CD4-positive, alpha-beta memory T cell (primary cell): Measurements from ENCODE around the gene KBTBD12. TPM values are rescaled to one million over a fixed set of nuclear protein-coding genes. Genes with fewer than 3 reads are reported as not detected.

Experiments
- CTCF ChIA-PET: fragments of 350-600 bp; sonication (Branson Sonifier 250); formaldehyde crosslinking; loops from one replicate; lab custom pipeline; 2021; ENCODE audit warnings: inconsistent platforms; ENCODE audit not compliant: partially characterized antibody; lab: Charles Lee
- POLR2A ChIA-PET: fragments of 350-600 bp; sonication (Branson Sonifier 250); formaldehyde crosslinking; loops from one replicate; lab custom pipeline; 2021; ENCODE audit not compliant: partially characterized antibody; lab: Charles Lee
- DNase-seq, 5 donors: peaks; one replicate each; pipeline versions ENCODE4 v3.0.0 to v3.0.0-alpha.2; 2020 to 2022; ENCODE audit warnings: mixed read lengths in 1 of 5
- H3K27ac ChIP-seq: one replicate; pipeline ENCODE4 v1.7.0; 2013; ENCODE audit warnings: low read depth, low read length
- H3K27me3 ChIP-seq: 2 replicates; pipeline ENCODE4 v1.7.0; 2013; ENCODE audit warnings: mild to moderate bottlenecking, low read length, moderate library complexity; ENCODE audit not compliant: insufficient read depth
- H3K36me3 ChIP-seq: 2 replicates; pipeline ENCODE4 v1.7.0; 2013; ENCODE audit warnings: mild to moderate bottlenecking, low read length, moderate library complexity; ENCODE audit not compliant: insufficient read depth
- H3K4me1 ChIP-seq: 2 replicates; pipeline ENCODE4 v1.7.0; 2013; ENCODE audit warnings: mild to moderate bottlenecking, low read length, moderate library complexity; ENCODE audit not compliant: insufficient read depth
- H3K4me3 ChIP-seq, 2 donors: one replicate each; pipeline ENCODE4 v1.7.0; 2013; ENCODE audit warnings: low read length in 2 of 2, mild to moderate bottlenecking in 1 of 2
- H3K9me3 ChIP-seq, 2 donors: one replicate each; pipeline ENCODE4 v1.7.0; 2013; ENCODE audit warnings: low read length in 2 of 2, control low read depth in 1 of 2; ENCODE audit not compliant: control insufficient read depth in 1 of 2
- H3K27ac Mint-ChIP-seq, 7 donors: one replicate each; pipeline ENCODE4 v1.8.0; 2020 to 2021; ENCODE audit warnings: mixed read lengths in 7 of 7, mild to moderate bottlenecking in 6 of 7, inconsistent platforms in 3 of 7, moderate library complexity in 3 of 7
- H3K27me3 Mint-ChIP-seq, 2 donors: one replicate each; pipeline ENCODE4 v1.8.0; 2020 to 2021; ENCODE audit warnings: mixed read lengths in 2 of 2
- H3K36me3 Mint-ChIP-seq, 2 donors: one replicate each; pipeline ENCODE4 v1.8.0; 2020 to 2021; ENCODE audit warnings: mixed read lengths in 2 of 2, inconsistent platforms in 1 of 2, mild to moderate bottlenecking in 1 of 2
- H3K4me1 Mint-ChIP-seq, 4 donors: one replicate each; pipeline ENCODE4 v1.8.0; 2020 to 2021; ENCODE audit warnings: mixed read lengths in 4 of 4, mild to moderate bottlenecking in 1 of 4
- H3K4me3 Mint-ChIP-seq, 8 donors: one replicate each; pipeline ENCODE4 v1.8.0; 2020 to 2021; ENCODE audit warnings: mixed read lengths in 8 of 8, mild to moderate bottlenecking in 7 of 8, moderate library complexity in 6 of 8, inconsistent platforms in 3 of 8
- H3K9me3 Mint-ChIP-seq, 8 donors: one replicate each; pipeline ENCODE4 v1.8.0; 2020 to 2021; ENCODE audit warnings: mixed read lengths in 8 of 8, mild to moderate bottlenecking in 5 of 8, inconsistent platforms in 3 of 8, moderate library complexity in 1 of 8
- intact Hi-C: fragments of 100-400 bp; cut with micrococcal nuclease; formaldehyde crosslinking; loops from one replicate; pipeline ENCODE4 v1.15.1; 2023
- polyA plus RNA-seq, 2 donors: library from polyadenylated mRNA; unstranded; fragments of 300-500 nt; fragmentation: Illumina TruSeq; gene quantifications; one replicate each; pipeline ENCODE4 v1.2.3, GENCODE V29; 2021
- total RNA-seq, 2 experiments: library from RNA; stranded (reverse); gene quantifications; one replicate each; pipeline ENCODE4 v1.2.3, GENCODE V29; 2021

KBTBD12 gene
- total and polyA plus RNA-seq, 4 experiments from 2014 or later: 0.06 TPM; not detected in 3

DNA sequence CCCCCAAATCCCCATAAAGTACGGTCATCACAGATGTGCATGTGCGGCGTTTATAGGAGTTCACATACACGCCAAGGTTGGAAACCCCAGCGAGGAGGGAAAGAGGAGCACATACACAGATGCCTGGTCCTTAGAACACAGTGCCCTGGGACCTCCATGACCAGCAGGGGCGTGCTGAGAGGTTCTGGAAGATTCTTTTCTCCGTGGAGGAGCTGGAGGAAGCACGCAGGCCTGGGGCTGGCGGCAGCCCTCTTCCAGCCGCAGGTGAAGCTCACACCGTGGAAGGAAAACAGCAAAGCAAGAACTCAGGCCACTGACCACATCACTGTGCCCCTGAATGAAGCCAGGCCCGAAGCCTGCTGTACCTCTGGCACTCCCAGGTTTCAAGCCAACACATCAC is 76.2 kb downstream of the KBTBD12 start:
- no peaks in the 10 kb centered on the region for H3K4me1 Mint-ChIP-seq
- Histone ChIP-seq H3K9me3 (no peaks in the 10 kb centered on the region), H3K27ac (no peak overlapping the region), H3K36me3 (no peaks in the 10 kb centered on the region), H3K27me3 (no peaks in the 10 kb centered on the region), H3K4me1 (no peaks in the 10 kb centered on the region), H3K4me3 (no peak overlapping the region)
- intact Hi-C loops: no loop called here
- ChIA-PET CTCF (no interaction called here), POLR2A (no interaction called here)
- DNase-seq: no peak
- no peak overlapping the region for H3K4me3 Mint-ChIP-seq
- H3K36me3 Mint-ChIP-seq: no peaks in the 10 kb centered on the region
- peaks cover 0 to 5% of the 10 kb centered on the region in 2 donors for H3K27me3 Mint-ChIP-seq
- no peak overlapping the region for H3K27ac Mint-ChIP-seq
- H3K9me3 Mint-ChIP-seq: no peaks in the 10 kb centered on the region

DNA sequence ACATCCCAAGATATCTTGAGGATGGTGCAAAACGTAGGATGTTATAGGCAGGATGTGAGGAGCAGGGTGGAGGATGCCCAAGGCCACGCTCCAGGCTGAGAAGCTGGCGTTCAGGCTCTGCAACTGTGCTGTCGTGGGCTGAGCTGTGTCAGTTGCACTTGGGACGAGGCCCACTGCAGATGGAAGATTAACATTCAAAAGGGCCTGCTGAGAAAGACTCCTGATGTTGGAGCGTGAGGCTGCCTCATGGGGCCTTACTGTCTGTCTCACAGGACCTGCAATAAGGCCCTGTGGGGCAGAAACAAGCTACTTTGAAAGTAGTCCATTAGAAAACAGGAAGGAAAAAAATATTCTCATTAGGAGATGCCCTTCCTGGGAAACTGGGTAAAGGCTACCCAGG is 76.6 kb downstream of the KBTBD12 start:
- no peaks in the 10 kb centered on the region for H3K36me3 ChIP-seq
- Mint-ChIP-seq H3K4me3 (no peak overlapping the region), H3K27me3 (peaks cover 0 to 5% of the 10 kb centered on the region in 2 donors), H3K27ac (no peak overlapping the region), H3K4me1 (no peaks in the 10 kb centered on the region), H3K9me3 (no peaks in the 10 kb centered on the region), H3K36me3 (no peaks in the 10 kb centered on the region)
- POLR2A ChIA-PET: no interaction called here
- H3K4me1 ChIP-seq: no peaks in the 10 kb centered on the region
- no peak overlapping the region for H3K4me3 ChIP-seq
- CTCF ChIA-PET: no interaction called here
- H3K27me3 ChIP-seq: no peaks in the 10 kb centered on the region
- H3K27ac ChIP-seq: no peak overlapping the region
- intact Hi-C loops: no loop called here
- no peaks in the 10 kb centered on the region for H3K9me3 ChIP-seq
- DNase-seq: no peak

DNA sequence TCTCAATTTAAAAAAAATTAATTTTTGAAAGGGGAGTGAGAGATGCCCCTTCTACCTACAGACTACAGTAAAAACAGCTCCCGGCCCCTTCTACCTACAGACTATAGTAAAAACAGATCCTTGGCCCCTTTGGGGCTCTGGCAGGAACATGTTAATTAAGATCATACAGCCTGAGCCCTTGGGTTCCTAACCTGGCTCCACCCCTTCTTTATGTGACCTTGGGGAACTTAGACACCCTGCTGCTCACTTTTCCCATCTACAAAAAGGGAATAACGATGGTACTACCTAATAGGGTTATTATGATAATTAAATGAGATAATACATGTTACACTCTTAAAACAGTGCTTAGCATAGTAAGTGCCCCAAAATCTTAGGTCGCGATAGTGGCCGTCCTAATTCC is 77.1 kb downstream of the KBTBD12 start:
- peaks cover under 1 to 4% of the 10 kb centered on the region in 2 donors for H3K27me3 Mint-ChIP-seq
- ChIA-PET CTCF (no interaction called here), POLR2A (no interaction called here)

DNA sequence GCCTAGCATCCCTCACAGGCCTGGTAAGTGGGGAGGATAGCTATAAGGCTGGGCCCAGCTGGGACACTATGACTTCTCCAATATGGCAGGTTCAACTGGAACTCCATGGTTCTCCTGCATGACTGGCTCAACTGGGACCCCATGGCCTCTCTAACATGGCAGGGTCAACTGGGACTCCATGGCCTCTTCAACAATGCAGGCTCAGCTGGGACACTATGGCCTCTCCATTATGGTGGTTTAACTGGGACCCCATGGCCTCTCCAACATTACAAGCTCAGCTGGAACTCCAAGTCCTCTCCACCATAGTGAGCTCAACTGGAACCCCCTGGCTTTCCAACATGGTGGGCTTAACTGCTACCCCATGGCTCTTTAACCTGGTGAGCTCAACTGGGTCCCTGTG is 79.0 kb downstream of the KBTBD12 start:
- no peaks in the 10 kb centered on the region for H3K36me3 Mint-ChIP-seq
- intact Hi-C loops: no loop called here
- Histone ChIP-seq H3K27ac (no peak overlapping the region), H3K4me3 (no peak overlapping the region), H3K4me1 (no peaks in the 10 kb centered on the region), H3K9me3 (no peaks in the 10 kb centered on the region), H3K36me3 (no peaks in the 10 kb centered on the region), H3K27me3 (no peaks in the 10 kb centered on the region)
- H3K4me1 Mint-ChIP-seq: no peaks in the 10 kb centered on the region
- DNase-seq: no peak
- H3K27ac Mint-ChIP-seq: no peak overlapping the region
- H3K9me3 Mint-ChIP-seq: no peaks in the 10 kb centered on the region
- peaks cover 3 to 4% of the 10 kb centered on the region in 2 donors for H3K27me3 Mint-ChIP-seq
- H3K4me3 Mint-ChIP-seq: no peak overlapping the region
- ChIA-PET POLR2A (no interaction called here), CTCF (no interaction called here)

More for the DNA sequence above, 77.1 kb downstream of the KBTBD12 start:
- Histone ChIP-seq H3K4me1 (no peaks in the 10 kb centered on the region), H3K27ac (no peak overlapping the region), H3K9me3 (no peaks in the 10 kb centered on the region), H3K36me3 (no peaks in the 10 kb centered on the region), H3K4me3 (no peak overlapping the region), H3K27me3 (no peaks in the 10 kb centered on the region)
- Mint-ChIP-seq H3K36me3 (no peaks in the 10 kb centered on the region), H3K27ac (no peak overlapping the region), H3K9me3 (no peaks in the 10 kb centered on the region), H3K4me1 (no peaks in the 10 kb centered on the region), H3K4me3 (no peak overlapping the region)
- DNase-seq: no peak
- intact Hi-C loops: no loop called here

DNA sequence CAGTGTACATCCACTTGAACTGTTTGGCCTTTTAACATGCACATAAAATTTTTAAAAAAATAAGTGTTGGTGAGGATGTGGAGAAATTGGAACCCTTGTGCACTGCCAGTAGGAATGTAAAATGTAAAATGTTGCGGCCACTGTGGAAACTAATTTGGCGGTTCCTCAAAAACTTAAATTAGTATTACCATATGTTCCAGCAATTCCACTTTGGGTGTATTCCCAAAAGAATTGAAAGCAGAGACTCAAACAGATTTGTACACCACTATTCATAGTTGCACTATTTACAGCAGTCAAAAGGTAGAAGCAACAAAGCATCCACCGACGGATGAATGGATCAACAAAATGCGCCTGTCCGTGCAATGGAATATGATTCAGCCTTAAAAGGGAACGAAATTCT is 82.0 kb downstream of the KBTBD12 start:
- ChIA-PET POLR2A (no interaction called here), CTCF (no interaction called here)
- Histone ChIP-seq H3K4me1 (no peaks in the 10 kb centered on the region), H3K27me3 (no peaks in the 10 kb centered on the region), H3K36me3 (no peaks in the 10 kb centered on the region), H3K27ac (no peak overlapping the region), H3K4me3 (no peak overlapping the region), H3K9me3 (no peaks in the 10 kb centered on the region)
- peaks cover 3 to 9% of the 10 kb centered on the region in 2 donors for H3K27me3 Mint-ChIP-seq
- no peak overlapping the region for H3K27ac Mint-ChIP-seq
- peaks cover 0 to 3% (median 0%) of the 10 kb centered on the region in 8 donors for H3K9me3 Mint-ChIP-seq
- H3K36me3 Mint-ChIP-seq: no peaks in the 10 kb centered on the region
- no peak for DNase-seq
- intact Hi-C loops: no loop called here
- H3K4me1 Mint-ChIP-seq: no peaks in the 10 kb centered on the region
- H3K4me3 Mint-ChIP-seq: no peak overlapping the region

DNA sequence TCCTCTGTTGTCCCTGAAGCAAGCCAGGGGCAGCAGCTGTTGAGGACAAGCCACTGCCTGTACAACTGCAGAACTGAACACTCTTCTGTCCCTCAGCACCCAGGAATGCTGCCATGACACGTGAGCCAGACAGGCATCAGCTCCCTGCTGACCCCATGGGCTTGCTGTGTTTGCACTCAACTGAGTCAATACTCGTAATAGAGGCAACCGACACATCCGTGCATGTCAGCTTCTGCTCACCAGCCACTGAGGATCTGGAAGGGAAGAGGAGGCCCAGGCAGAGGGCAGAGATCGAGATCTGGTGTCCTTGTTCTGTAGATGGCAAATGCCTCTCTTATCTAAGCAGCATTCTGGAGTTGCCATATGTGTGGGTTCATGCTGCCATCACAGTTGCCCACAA is 82.9 kb downstream of the KBTBD12 start:
- intact Hi-C loops: no loop called here
- H3K27me3 Mint-ChIP-seq: peaks cover 4 to 9% of the 10 kb centered on the region in 2 donors
- no peaks in the 10 kb centered on the region for H3K36me3 Mint-ChIP-seq
- Histone ChIP-seq H3K4me1 (no peaks in the 10 kb centered on the region), H3K27me3 (no peaks in the 10 kb centered on the region), H3K27ac (no peak overlapping the region), H3K36me3 (no peaks in the 10 kb centered on the region), H3K4me3 (no peak overlapping the region), H3K9me3 (no peaks in the 10 kb centered on the region)
- H3K27ac Mint-ChIP-seq: no peak overlapping the region
- H3K4me1 Mint-ChIP-seq: no peaks in the 10 kb centered on the region
- CTCF ChIA-PET: no interaction called here
- no peak overlapping the region for H3K4me3 Mint-ChIP-seq
- peaks cover 0 to 3% (median 0%) of the 10 kb centered on the region in 8 donors for H3K9me3 Mint-ChIP-seq
- POLR2A ChIA-PET: no interaction called here
- no peak for DNase-seq

DNA sequence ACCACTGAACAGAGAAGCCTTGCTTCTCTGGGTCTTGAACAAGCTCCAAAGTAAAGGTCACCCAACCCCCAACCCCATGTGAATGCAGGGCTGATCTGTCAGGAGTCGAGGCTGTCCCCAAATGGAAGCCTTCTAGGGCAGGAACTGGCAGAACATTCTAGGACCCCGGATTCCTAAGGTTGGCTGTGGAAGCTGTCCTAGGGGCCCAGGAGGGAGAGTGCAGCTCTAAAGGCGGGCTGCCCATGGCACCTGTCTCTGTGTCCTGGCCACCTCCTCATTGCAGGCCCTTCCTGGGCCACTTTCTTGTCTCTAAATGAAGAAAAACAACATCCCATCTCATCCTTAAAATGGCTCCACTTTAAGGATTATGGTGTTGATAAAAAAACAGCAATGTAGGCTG is 83.6 kb downstream of the KBTBD12 start:
- Histone ChIP-seq H3K27ac (no peak overlapping the region), H3K27me3 (no peaks in the 10 kb centered on the region), H3K36me3 (no peaks in the 10 kb centered on the region), H3K9me3 (no peaks in the 10 kb centered on the region), H3K4me1 (no peaks in the 10 kb centered on the region), H3K4me3 (no peak overlapping the region)
- H3K27me3 Mint-ChIP-seq: peaks cover 5 to 9% of the 10 kb centered on the region in 2 donors
- ChIA-PET POLR2A (no interaction called here), CTCF (no interaction called here)
- H3K36me3 Mint-ChIP-seq: no peaks in the 10 kb centered on the region
- H3K27ac Mint-ChIP-seq: no peak overlapping the region
- DNase-seq: no peak
- H3K4me1 Mint-ChIP-seq: no peaks in the 10 kb centered on the region
- no peak overlapping the region for H3K4me3 Mint-ChIP-seq
- H3K9me3 Mint-ChIP-seq: peaks cover 0 to 3% (median 0%) of the 10 kb centered on the region in 8 donors
- intact Hi-C loops: no loop called here
